Measurements from ENCODE around the gene TAS2R60.
"Not testable (repeated sequence)": the region's sequence is repeated elsewhere in the genome, so short reads cannot be mapped to it uniquely, and the experiment has no call there.

The TAS2R60 gene

GRCh38 chr7:143408686-143409561 lies 34.3 kb upstream of the TAS2R60 start, which contains the start of gene EPHA1:
EPHA1 (minus strand) TSS chr7:143408856; CDS start chr7:143408805, 51 bp downstream.
- peak in 17 of 42 donors; percentile 29 to 68 (median 43) for DNase-seq
- intact Hi-C loops (cut with DNase I) = no loop called here

GRCh38 chr7:143410521-143411004 lies 32.7 kb upstream of the TAS2R60 start:
- intact Hi-C loops (cut with DNase I) = loop anchor here (10.0 kb wide), 1 partner anchor 86 kb away; no protein-coding TSS in a partner anchor
- DNase-seq = no peak

- no peak for DNase-seq
- intact Hi-C loops (cut with DNase I) = loop anchor here (10.0 kb wide), 1 partner anchor 87 kb away; no protein-coding TSS in a partner anchor
These were observed 31.1 kb upstream of the TAS2R60 start for GRCh38 chr7:143411976-143412708.

- peak in 22 of 42 donors; percentile 29 to 86 (median 52) for DNase-seq
- intact Hi-C loops (cut with DNase I) = loop anchor here (10.0 kb wide), 1 partner anchor 88 kb away; no protein-coding TSS in a partner anchor
These were observed 30.1 kb upstream of the TAS2R60 start for GRCh38 chr7:143413123-143413522.

- not testable (repeated sequence) for DNase-seq
- intact Hi-C loops (cut with DNase I) = loop anchor here (10.0 kb wide), 1 partner anchor 90 kb away; no protein-coding TSS in a partner anchor
These were observed 28.0 kb upstream of the TAS2R60 start for GRCh38 chr7:143415209-143415608.

GRCh38 chr7:143415742-143416397 lies 27.4 kb upstream of the TAS2R60 start:
- DNase-seq = no peak
- intact Hi-C loops (cut with DNase I) = loop anchor here (10.0 kb wide), 1 partner anchor 91 kb away; no protein-coding TSS in a partner anchor

- intact Hi-C loops (cut with DNase I) = loop anchor here (10.0 kb wide), 1 partner anchor 92 kb away; no protein-coding TSS in a partner anchor
- DNase-seq = peak in 6 of 42 donors; percentile 21 to 51 (median 34)
These were observed 26.6 kb upstream of the TAS2R60 start for GRCh38 chr7:143416565-143417149.

GRCh38 chr7:143417734-143418383 lies 25.4 kb upstream of the TAS2R60 start:
- intact Hi-C loops (cut with DNase I) = loop anchor here (10.0 kb wide), 1 partner anchor 93 kb away; no protein-coding TSS in a partner anchor
- no peak for DNase-seq

- DNase-seq = no peak
- intact Hi-C loops (cut with DNase I) = loop anchor here (10.0 kb wide), 1 partner anchor 94 kb away; no protein-coding TSS in a partner anchor
These were observed 24.4 kb upstream of the TAS2R60 start for GRCh38 chr7:143418681-143419458.

GRCh38 chr7:143419880-143420279 lies 23.4 kb upstream of the TAS2R60 start:
- DNase-seq = no peak

GRCh38 chr7:143420624-143421023 lies 22.6 kb upstream of the TAS2R60 start:
- DNase-seq; intact Hi-C loops (cut with DNase I): not testable (repeated sequence)

More at GRCh38 chr7:143419880-143420279, 23.4 kb upstream of the TAS2R60 start:
- intact Hi-C loops (cut with DNase I) = loop anchor here (10.0 kb wide), 1 partner anchor 95 kb away; no protein-coding TSS in a partner anchor

- intact Hi-C loops (cut with DNase I) = no loop called here
- DNase-seq = no peak
These were observed 21.2 kb upstream of the TAS2R60 start for GRCh38 chr7:143422033-143422432.

GRCh38 chr7:143424476-143424875 lies 18.8 kb upstream of the TAS2R60 start:
- intact Hi-C loops (cut with DNase I); DNase-seq: not testable (repeated sequence)

GRCh38 chr7:143426479-143427142 lies 16.6 kb upstream of the TAS2R60 start:
- intact Hi-C loops (cut with DNase I) = no loop called here
- DNase-seq = no peak

- intact Hi-C loops (cut with DNase I) = no loop called here
- no peak for DNase-seq
These were observed 13.2 kb upstream of the TAS2R60 start for GRCh38 chr7:143429770-143430698.
